ENCODE data around the gene MPHOSPH9. TPM values are rescaled to one million over a fixed set of nuclear protein-coding genes. Genes with fewer than 3 reads are reported as not detected.

Gene MPHOSPH9
- total and polyA plus RNA-seq, 4 donors: 4.9 to 51.0 (median 32.7) TPM

- TF ChIP-seq ZBTB33 (IDR thresholded peaks at IDR 0.05): no peak
- TF ChIP-seq EGR1 (IDR thresholded peaks at IDR 0.05; ENCODE audit: low read depth in 2 of 2): no peak
- TF ChIP-seq TAF1 (conservative IDR thresholded peaks at IDR 0.05): no peak
- no peak for TF ChIP-seq SP1 (IDR thresholded peaks at IDR 0.05)
- TF ChIP-seq FOXA1 (IDR thresholded peaks at IDR 0.05): no peak
- no peak for TF ChIP-seq CTCF (IDR thresholded peaks at IDR 0.05; ENCODE audit: low read depth, low read length, missing input control)
- no peak for TF ChIP-seq YY1 (IDR thresholded peaks at IDR 0.05)
- TF ChIP-seq FOXA2 (IDR thresholded peaks at IDR 0.05): no peak
- TF ChIP-seq NR2F2 (IDR thresholded peaks at IDR 0.05): no peak
- no peak for TF ChIP-seq RAD21 (IDR thresholded peaks at IDR 0.05)
- no peak for TF ChIP-seq HNF4A (conservative IDR thresholded peaks at IDR 0.05)
- no peak for TF ChIP-seq RXRA (IDR thresholded peaks at IDR 0.05)
- no peak for TF ChIP-seq MAX (IDR thresholded peaks at IDR 0.05)
- TF ChIP-seq JUND (IDR thresholded peaks at IDR 0.05): no peak
- no peak for TF ChIP-seq ATF3 (IDR thresholded peaks at IDR 0.05)
- TF ChIP-seq REST (IDR thresholded peaks at IDR 0.05): no peak
- TF ChIP-seq GABPA (IDR thresholded peaks at IDR 0.05 in 1 of 2, conservative IDR thresholded peaks at IDR 0.05 in 1 of 2): no peak
- no peak for TF ChIP-seq HNF4G (IDR thresholded peaks at IDR 0.05)
- H3K36me3 ChIP-seq (ENCODE audit: control insufficient read depth in 4 of 4, insufficient read depth in 3 of 4, low read depth in 1 of 4, low read length in 3 of 4): peaks cover 2 to 10% (median 4%) of the 10 kb centered on the region in 4 donors
- no peaks in the 10 kb centered on the region for H3K27me3 ChIP-seq (ENCODE audit: control insufficient read depth in 4 of 4, insufficient read depth in 4 of 4, low read length in 3 of 4)
Measured at GRCh38 chr12:123164222-123164621, 68.7 kb downstream of the MPHOSPH9 start.

More at GRCh38 chr12:123164222-123164621, 68.7 kb downstream of the MPHOSPH9 start:
- DNase-seq (ENCODE audit: low spot score): no peak
- Histone ChIP-seq H3K27ac (ENCODE audit: low read depth in 1 of 2, low read length in 2 of 2) (peak overlapping the region in 1 of 2 donors; percentile 14), H3K4me1 (ENCODE audit: control insufficient read depth in 4 of 4, insufficient read depth in 4 of 4, low read length in 3 of 4) (peaks cover 9 to 55% (median 51%) of the 10 kb centered on the region in 4 donors), H3K4me3 (ENCODE audit: low read depth in 1 of 3, low read length in 3 of 3) (no peak overlapping the region), H3K9ac (ENCODE audit: low read depth in 1 of 2, low read length in 2 of 2) (no peak overlapping the region), H3K9me3 (ENCODE audit: control insufficient read depth in 4 of 4, low read length in 3 of 4) (no peaks in the 10 kb centered on the region)
- WGBS: 82% methylated on average over 3 of the region's 3 CpGs

Data from liver (tissue), 9 donors.